Measurements from ENCODE around the gene CPXM1.

CPXM1 gene

DNA sequence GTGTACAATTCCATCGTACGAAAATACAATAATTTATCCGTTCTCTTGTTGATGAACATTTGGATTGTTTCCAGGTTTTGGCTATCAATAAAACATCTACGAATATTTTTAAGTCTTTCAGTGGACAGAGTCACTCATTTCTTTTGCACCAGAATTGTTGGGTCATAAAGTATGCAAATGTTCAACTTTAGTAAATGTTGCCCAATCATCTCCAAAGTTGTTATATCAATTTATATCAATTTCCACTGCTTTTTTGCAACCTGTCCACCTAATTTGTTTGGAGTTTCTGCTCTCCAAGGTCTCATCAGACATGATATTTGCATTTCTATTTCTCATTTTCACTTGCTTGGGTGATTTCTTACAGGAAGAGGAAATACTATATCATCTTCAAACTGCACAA lies 26.2 kb upstream of the CPXM1 start:
- POLR2A ChIA-PET, result no interaction called here
- H3K4me3 ChIP-seq (ENCODE audit: low read depth, low read length), result no peak overlapping the region
- CTCF ChIA-PET, result interaction anchor here (1.7 kb wide), 1 partner anchor 12 kb away, joined by 4 read pairs; the partner anchor contains the start of gene C20orf141
- TF ChIP-seq, protein P1, sequence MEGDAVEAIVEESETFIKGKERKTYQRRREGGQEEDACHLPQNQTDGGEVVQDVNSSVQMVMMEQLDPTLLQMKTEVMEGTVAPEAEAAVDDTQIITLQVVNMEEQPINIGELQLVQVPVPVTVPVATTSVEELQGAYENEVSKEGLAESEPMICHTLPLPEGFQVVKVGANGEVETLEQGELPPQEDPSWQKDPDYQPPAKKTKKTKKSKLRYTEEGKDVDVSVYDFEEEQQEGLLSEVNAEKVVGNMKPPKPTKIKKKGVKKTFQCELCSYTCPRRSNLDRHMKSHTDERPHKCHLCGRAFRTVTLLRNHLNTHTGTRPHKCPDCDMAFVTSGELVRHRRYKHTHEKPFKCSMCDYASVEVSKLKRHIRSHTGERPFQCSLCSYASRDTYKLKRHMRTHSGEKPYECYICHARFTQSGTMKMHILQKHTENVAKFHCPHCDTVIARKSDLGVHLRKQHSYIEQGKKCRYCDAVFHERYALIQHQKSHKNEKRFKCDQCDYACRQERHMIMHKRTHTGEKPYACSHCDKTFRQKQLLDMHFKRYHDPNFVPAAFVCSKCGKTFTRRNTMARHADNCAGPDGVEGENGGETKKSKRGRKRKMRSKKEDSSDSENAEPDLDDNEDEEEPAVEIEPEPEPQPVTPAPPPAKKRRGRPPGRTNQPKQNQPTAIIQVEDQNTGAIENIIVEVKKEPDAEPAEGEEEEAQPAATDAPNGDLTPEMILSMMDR (IDR thresholded peaks at IDR 0.05; ENCODE audit: insufficient read depth, low read length, missing control alignments), result no peak
- DNase-seq (ENCODE audit: low read depth, low spot score), result no peak

DNA sequence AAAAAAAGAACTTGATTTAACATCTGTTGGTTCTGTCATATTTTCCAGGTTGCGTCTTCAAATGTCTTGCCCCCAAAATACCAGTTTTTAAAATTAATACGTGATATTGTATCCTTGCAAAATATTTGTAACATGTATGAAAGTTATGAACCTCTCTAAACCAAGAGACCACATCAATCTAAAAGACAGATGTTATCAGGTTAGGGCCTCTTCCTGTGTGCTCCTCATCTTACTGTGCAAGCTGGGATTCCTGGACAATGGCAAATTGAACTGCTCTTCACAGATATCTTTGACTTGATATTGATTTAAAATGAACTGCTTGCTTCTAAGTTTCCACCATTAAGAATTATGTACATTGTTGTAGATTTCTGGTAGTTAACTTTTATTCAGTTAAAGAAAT lies 25.3 kb upstream of the CPXM1 start:
- no peak overlapping the region for H3K4me3 ChIP-seq (ENCODE audit: low read depth, low read length)
- TF ChIP-seq, protein P1 (IDR thresholded peaks at IDR 0.05; ENCODE audit: insufficient read depth, low read length, missing control alignments), result no peak
- POLR2A ChIA-PET, result no interaction called here
- CTCF ChIA-PET, result no interaction called here
- DNase-seq (ENCODE audit: low read depth, low spot score), result no peak

DNA sequence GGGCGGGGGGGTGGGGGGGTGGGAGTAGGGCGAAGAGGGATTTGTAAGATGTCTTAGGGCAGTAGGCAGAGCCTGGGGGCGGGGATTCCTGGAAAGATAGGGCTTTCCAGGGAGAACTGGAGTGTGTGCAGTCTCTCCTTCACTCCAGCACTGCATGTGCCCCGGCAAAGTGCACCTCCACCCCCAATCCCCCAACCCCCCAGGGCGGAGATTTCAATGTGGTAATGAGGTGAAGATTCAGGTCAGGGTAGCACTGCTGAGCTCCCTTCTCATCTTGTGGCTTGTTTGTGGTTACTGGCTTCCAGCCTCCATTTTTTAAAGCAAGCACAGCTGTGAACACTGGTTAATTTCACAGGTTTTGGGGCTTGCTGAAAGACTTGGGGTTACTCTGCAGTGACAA lies 21.6 kb upstream of the CPXM1 start:
- CTCF ChIA-PET, result interaction anchor here (1.2 to 1.4 kb wide), 2 partner anchors 8 to 68 kb away, joined by 4 to 5 read pairs; no protein-coding TSS in a partner anchor
- POLR2A ChIA-PET, result no interaction called here
- no peak for DNase-seq (ENCODE audit: low read depth, low spot score)
- TF ChIP-seq, protein P1 (IDR thresholded peaks at IDR 0.05; ENCODE audit: insufficient read depth, low read length, missing control alignments), result no peak
- H3K4me3 ChIP-seq (ENCODE audit: low read depth, low read length), result no peak overlapping the region

DNA sequence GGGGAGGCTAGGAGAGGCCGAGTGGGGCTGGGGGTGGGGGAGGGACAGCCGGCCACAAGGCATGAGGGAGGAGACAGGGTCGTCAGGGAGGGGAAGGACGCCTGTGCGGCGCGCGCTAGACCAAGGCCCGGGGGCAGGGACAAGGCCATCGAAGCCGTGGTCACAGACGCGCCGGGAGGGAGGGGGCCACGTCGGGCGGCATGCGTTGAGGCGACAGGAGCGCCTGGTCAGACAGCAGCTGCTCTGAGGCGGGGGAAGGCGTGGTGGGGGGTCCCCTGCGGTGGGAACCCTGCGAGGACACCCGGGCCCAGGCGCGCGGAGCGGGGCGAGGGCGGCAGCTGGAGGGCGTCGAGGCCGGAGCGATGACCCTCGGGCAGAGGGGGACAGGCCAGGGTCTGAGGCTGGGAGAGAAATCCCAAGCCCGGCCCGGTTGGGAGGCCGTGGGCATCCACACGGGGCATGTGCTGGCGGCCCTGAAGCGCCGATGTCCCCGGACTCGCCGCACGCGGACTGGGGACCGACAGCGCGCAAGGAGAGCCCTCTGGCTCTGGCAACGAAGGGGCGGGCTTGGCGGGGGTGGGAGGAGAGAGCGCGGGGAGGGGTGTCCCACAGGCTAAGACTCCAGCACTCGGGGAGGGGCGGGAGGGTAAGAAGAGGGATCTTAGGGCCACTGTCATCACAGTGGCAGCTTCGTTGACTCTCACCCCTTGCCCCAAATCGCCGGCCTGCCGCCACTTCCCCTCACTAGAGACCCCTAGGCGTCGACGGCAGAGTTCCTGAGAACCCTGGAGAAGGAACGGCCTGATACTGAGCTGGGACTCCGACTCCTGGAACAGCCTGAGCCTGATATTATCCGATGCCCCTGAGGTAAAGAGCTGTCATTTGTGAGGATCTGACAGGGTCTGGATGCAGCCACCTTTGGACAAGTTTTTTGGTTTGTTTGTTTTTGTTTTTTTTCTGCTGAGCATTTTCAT lies 20.8 kb upstream of the CPXM1 start:
- TF ChIP-seq, protein P1 (IDR thresholded peaks at IDR 0.05; ENCODE audit: insufficient read depth, low read length, missing control alignments), result no peak
- H3K4me3 ChIP-seq (ENCODE audit: low read depth, low read length), result no peak overlapping the region
- DNase-seq (ENCODE audit: low read depth, low spot score), result no peak
- CTCF ChIA-PET, result interaction anchor here (1.2 to 1.4 kb wide), 2 partner anchors 9 to 67 kb away, joined by 4 to 5 read pairs; no protein-coding TSS in a partner anchor
- POLR2A ChIA-PET, result no interaction called here

DNA sequence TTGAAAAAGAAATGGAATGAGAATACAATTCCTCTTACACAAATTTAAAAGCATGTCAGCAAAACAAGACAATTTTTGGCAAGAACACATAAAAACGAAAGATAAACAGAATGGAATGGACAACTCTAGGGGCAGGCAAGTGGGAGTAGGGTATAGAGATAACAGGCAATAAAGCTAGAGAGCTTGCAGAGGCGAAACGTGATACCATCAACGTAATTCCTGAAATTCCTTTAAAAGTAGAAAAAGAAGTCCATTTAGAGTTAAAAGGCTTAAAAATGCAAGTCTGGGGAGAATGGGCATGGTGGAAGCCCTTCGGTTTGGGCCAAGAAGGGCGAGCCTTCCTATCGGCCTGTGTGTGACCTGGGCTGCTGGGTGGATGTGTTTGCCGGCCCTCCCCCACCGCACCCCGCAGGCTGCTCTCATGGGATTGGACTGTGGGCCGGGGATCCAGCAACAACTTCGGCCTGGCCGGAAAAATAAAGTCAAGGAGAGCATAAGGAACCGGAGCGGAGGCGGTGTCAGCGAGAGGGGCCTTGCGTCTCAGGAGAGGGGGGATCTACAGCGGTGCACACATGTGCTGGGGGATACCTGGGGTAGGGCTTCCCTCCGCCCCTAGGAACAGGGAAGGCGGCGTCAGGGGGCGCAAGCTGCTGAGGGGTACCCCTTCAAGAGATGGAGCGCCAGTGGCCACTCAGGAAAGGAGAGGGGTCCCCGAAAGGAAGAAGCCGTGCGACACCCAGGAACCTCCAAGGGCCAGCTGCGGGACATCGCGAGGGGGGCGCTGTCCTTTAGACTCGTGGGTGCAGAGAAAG lies 19.9 kb upstream of the CPXM1 start:
- ChIA-PET CTCF (interaction anchor here (1.4 kb wide), 1 partner anchor 10 kb away, joined by 5 read pairs; no protein-coding TSS in a partner anchor), POLR2A (no interaction called here)
- peak; percentile 28 for DNase-seq (ENCODE audit: low read depth, low spot score)
- H3K4me3 ChIP-seq (ENCODE audit: low read depth, low read length), result no peak overlapping the region
- TF ChIP-seq, protein P1 (IDR thresholded peaks at IDR 0.05; ENCODE audit: insufficient read depth, low read length, missing control alignments), result no peak
